SK-N-SH treated with all-trans-retinoic acid at 6 μM for 48 hours (cell line): Measurements from ENCODE around the gene OMD.

Experiments
- ARNTL ChIP-seq: fragments of 450-650 bp; formaldehyde crosslinking; IDR thresholded peaks from 2 replicates; pipeline ENCODE4 v1.5.0; 2020; ENCODE audit warnings: low read depth, mild to moderate bottlenecking, moderate library complexity, borderline replicate concordance
- GLIS3 ChIP-seq: fragments of 250-450 bp; sonication (Bioruptor Pico); IDR thresholded peaks from 2 replicates; pipeline ENCODE4 v1.5.0; 2020; ENCODE audit warnings: mild to moderate bottlenecking, moderate library complexity
- OSR1 ChIP-seq: fragments of 250-450 bp; sonication (Bioruptor Pico); IDR thresholded peaks from 2 replicates; pipeline ENCODE4 v1.8.0; 2022; ENCODE audit warnings: moderate library complexity, mild to moderate bottlenecking, inconsistent platforms
- ZNF565 ChIP-seq: fragments of 450-650 bp; formaldehyde crosslinking; conservative IDR thresholded peaks from 2 replicates; pipeline ENCODE4 v1.5.0; 2020; ENCODE audit warnings: low read depth, mild to moderate bottlenecking, moderate library complexity

DNA sequence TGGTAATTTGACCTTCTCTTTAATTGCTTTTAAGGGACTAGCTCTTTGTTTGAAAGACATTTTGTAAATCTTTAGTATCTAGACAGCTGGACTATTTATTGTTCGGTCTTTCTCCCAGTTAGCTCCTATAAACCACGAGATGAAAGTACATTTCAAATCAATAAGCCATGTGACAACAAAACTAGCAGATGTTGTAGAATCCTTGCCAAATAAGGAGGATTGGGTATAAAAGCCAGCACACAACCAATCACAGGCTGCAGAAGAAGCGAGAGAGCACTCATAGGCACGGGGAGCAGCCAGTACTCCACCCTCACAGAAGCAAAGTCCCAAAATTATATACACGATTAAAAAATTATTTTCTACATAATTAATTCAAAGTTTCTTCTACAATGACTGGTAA, 8.1 kb upstream of the OMD start:
- TF ChIP-seq ARNTL (no peak), GLIS3 (CRISPR knock-in tag) (no peak), OSR1 (CRISPR knock-in tag) (no peak), ZNF565 (no peak)
